Measurements from ENCODE around the gene MYL4. TPM values are rescaled to one million over a fixed set of nuclear protein-coding genes. Genes with fewer than 3 reads are reported as not detected.

The MYL4 gene
- total RNA-seq, 4 donors from 2014 or later: 1.5 TPM; not detected in 3

- no peaks in the 10 kb centered on the region for H3K9me3 ChIP-seq
- DNase-seq (ENCODE audit: low spot score in 2 of 2): no peak
- H3K27ac ChIP-seq: no peak overlapping the region
- H3K27me3 ChIP-seq: no peaks in the 10 kb centered on the region
- H3K36me3 ChIP-seq: no peaks in the 10 kb centered on the region
- H3K4me3 ChIP-seq: no peak overlapping the region
- peaks cover 0 to 21% (median 14%) of the 10 kb centered on the region in 4 donors for H3K4me1 ChIP-seq
- TF ChIP-seq, protein P1, sequence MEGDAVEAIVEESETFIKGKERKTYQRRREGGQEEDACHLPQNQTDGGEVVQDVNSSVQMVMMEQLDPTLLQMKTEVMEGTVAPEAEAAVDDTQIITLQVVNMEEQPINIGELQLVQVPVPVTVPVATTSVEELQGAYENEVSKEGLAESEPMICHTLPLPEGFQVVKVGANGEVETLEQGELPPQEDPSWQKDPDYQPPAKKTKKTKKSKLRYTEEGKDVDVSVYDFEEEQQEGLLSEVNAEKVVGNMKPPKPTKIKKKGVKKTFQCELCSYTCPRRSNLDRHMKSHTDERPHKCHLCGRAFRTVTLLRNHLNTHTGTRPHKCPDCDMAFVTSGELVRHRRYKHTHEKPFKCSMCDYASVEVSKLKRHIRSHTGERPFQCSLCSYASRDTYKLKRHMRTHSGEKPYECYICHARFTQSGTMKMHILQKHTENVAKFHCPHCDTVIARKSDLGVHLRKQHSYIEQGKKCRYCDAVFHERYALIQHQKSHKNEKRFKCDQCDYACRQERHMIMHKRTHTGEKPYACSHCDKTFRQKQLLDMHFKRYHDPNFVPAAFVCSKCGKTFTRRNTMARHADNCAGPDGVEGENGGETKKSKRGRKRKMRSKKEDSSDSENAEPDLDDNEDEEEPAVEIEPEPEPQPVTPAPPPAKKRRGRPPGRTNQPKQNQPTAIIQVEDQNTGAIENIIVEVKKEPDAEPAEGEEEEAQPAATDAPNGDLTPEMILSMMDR (IDR thresholded peaks at IDR 0.05): no peak
- TF ChIP-seq POLR2A (IDR thresholded peaks at IDR 0.05): no peak
- no peak for TF ChIP-seq EP300 (IDR thresholded peaks at IDR 0.05)
- 86 to 91% methylated on average over 18 to 28 of the region's 29 CpGs for WGBS, 2 donors
Measured at GRCh38 chr17:47238321-47239010, 29.3 kb downstream of the MYL4 start.

- H3K9me3 ChIP-seq: no peaks in the 10 kb centered on the region
- no peaks in the 10 kb centered on the region for H3K36me3 ChIP-seq
- no peak for DNase-seq (ENCODE audit: low spot score in 2 of 2)
- TF ChIP-seq EP300 (IDR thresholded peaks at IDR 0.05) (no peak), POLR2A (IDR thresholded peaks at IDR 0.05) (no peak)
- TF ChIP-seq, protein P1 (IDR thresholded peaks at IDR 0.05): no peak
- no peak overlapping the region for H3K4me3 ChIP-seq
- H3K4me1 ChIP-seq: peaks cover 0 to 21% (median 14%) of the 10 kb centered on the region in 4 donors
- H3K27me3 ChIP-seq: no peaks in the 10 kb centered on the region
- 73 to 76% methylated on average over 7 of the region's 7 CpGs for WGBS, 2 donors
- peak overlapping the region; percentile 31 to 91 (median 62) for H3K27ac ChIP-seq
Measured at GRCh38 chr17:47239619-47239966, 30.4 kb downstream of the MYL4 start.

- Histone ChIP-seq H3K4me1 (peaks cover 0 to 21% (median 14%) of the 10 kb centered on the region in 4 donors), H3K27me3 (no peaks in the 10 kb centered on the region), H3K4me3 (no peak overlapping the region), H3K9me3 (no peaks in the 10 kb centered on the region), H3K27ac (peak overlapping the region; percentile 31 to 91 (median 62)), H3K36me3 (no peaks in the 10 kb centered on the region)
- 14 to 27% methylated on average over 3 of the region's 3 CpGs for WGBS, 2 donors
- TF ChIP-seq EP300 (IDR thresholded peaks at IDR 0.05): peak; percentile 56 to 83
- TF ChIP-seq, protein P1 (IDR thresholded peaks at IDR 0.05): no peak
- peak in 1 of 2 donors; percentile 13 for TF ChIP-seq POLR2A (IDR thresholded peaks at IDR 0.05)
- peak; percentile 77 to 89 for DNase-seq (ENCODE audit: low spot score in 2 of 2)
Measured at GRCh38 chr17:47239967-47240651, 31.0 kb downstream of the MYL4 start.

GRCh38 chr17:47240806-47241205 lies 31.7 kb downstream of the MYL4 start:
- peaks cover 0 to 21% (median 14%) of the 10 kb centered on the region in 4 donors for H3K4me1 ChIP-seq
- 69 to 71% methylated on average over 3 of the region's 3 CpGs for WGBS, 2 donors
- no peak for DNase-seq (ENCODE audit: low spot score in 2 of 2)
- H3K27ac ChIP-seq: peak overlapping the region in 2 of 4 donors; percentile 8 to 82
- H3K36me3 ChIP-seq: no peaks in the 10 kb centered on the region
- no peak for TF ChIP-seq EP300 (IDR thresholded peaks at IDR 0.05)
- no peak for TF ChIP-seq POLR2A (IDR thresholded peaks at IDR 0.05)
- TF ChIP-seq, protein P1 (IDR thresholded peaks at IDR 0.05): no peak
- no peaks in the 10 kb centered on the region for H3K9me3 ChIP-seq
- no peaks in the 10 kb centered on the region for H3K27me3 ChIP-seq
- no peak overlapping the region for H3K4me3 ChIP-seq

DNA sequence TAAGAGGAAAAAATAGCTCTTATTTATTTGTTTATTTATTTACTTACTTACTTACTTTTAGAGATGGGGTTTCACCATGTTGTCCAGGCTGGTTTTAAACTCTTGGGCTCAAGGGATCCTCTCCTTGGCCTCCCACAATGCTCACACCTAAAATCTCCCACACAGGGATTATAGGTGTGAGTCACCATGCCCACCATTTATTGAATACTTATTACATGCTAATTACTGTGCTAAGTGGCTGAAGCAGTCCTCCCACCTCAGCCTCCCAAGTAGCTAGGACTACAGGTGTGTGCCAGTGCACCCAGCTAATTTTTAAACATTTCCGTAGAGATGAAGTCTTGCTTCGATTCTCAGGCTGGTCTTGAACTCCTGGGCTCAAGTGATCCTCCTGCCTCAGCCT lies 33.5 kb downstream of the MYL4 start:
- WGBS, 2 donors: 94 to 97% methylated on average over 2 of the region's 2 CpGs
- Histone ChIP-seq H3K4me1 (peaks cover 0 to 21% (median 14%) of the 10 kb centered on the region in 4 donors), H3K36me3 (no peaks in the 10 kb centered on the region), H3K27ac (no peak overlapping the region), H3K9me3 (no peaks in the 10 kb centered on the region), H3K4me3 (no peak overlapping the region), H3K27me3 (no peaks in the 10 kb centered on the region)
- TF ChIP-seq, protein P1 (IDR thresholded peaks at IDR 0.05): no peak
- TF ChIP-seq POLR2A (IDR thresholded peaks at IDR 0.05) (no peak), EP300 (IDR thresholded peaks at IDR 0.05) (no peak)
- no peak for DNase-seq (ENCODE audit: low spot score in 2 of 2)
